NCI-H748 treated with DMSO at 0.1 percent for 48 hours (cell line): ENCODE measurements around the gene SREBF1.

Source experiments
- DNase-seq: peaks from one replicate; lab custom pipeline; 2025; lab: John Stamatoyannopoulos, UW

SREBF1 gene

DNA sequence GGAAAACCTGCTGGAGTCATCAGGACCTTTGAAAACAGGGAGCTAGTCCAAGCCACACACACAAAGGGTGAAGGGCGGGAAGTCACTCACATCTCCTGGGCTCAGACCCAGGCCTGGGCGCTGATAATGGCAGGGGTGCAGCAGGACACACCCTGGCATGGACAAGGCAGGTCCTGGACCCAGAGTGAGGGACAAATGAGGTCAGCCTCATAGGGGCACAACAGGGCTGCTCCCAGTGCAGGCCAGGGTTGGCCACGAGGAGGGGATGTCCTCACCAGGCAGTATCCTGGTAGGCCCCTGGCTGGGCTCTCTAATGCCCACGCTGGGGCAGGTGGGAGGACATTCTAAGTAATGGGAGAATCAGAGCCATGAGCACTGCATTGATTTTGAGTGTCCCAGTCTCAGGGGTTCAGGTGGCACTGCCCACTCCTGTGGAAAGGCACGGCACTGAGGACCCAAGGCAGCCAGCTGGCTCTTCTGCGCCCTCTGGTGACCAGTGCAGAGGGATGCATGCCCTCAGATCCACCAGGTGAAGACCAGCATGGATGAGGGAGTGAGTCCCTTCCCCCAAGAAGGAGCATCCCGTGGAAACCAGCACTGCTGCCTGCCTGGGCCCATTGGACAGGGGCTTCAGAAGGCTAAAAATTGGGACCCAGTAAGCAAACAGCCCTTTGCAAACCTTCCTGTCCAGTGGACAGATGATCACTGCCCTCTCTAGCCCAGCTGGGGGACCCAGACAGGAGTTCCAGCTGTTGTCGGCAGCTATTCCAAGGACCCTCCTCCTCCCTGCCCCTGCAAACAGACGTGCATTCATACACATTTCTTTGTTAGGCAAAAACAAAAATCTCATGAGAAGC, 23.4 kb upstream of the SREBF1 start:
- peak; percentile 48 for DNase-seq

DNA sequence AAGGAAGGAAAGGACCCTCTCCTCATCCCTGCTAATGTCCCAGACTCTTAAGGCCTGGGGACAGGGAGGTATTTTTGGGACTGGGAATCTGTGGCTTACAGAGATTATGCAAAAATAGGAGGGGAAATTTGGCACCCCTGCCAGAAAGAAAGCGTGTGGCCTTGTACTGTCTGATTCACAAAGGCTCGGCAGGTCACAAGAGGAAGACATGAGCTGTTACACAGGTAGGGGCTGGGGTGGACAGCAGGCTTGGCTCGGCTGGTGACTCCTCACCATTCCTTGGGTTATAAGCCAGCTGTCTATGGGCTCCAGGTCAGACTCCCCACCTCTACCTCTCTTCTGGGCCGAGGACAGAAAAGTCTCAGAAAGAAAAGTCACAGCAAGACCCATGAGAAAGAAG, 20.7 kb upstream of the SREBF1 start:
- no peak for DNase-seq

DNA sequence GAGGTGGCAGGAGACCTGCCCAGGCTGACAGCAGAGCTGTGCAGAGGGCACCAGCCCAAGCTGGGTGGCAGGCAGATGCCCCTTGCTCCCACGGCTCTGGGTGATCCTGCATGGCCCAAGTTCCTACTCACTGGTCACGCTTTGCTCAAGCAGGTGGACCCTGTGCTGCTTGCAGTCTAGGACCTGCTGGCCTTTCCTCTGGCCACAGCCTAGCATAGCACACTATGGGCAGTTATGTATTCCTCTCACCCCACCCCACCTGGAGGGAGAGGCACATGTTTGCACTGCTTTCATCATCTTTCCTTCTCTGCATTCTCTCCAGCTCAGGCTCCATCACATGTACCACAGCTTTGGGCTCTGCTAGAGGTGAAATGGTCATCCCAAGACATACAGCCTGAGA, 19.6 kb upstream of the SREBF1 start:
- DNase-seq = no peak

DNA sequence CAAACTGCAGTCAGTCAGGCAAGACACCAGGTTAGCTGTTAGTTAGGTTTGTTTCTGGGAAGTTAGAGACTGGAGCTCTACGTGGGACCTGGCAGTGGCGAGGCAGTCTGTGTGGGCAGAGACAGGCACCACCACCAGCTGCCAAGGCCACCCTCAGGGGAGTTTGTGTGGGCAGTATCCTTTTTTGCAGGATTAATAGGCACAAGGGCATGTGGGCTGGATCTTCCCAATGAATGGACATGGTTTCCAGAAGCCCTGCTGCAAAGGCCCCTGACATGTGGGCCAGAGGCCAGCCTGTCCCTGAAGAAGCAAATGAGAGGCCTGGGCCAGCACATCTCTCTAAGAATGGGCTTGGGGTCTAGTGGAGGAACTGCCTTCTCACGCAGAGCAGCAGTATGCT, 19.2 kb upstream of the SREBF1 start:
- DNase-seq = no peak

DNA sequence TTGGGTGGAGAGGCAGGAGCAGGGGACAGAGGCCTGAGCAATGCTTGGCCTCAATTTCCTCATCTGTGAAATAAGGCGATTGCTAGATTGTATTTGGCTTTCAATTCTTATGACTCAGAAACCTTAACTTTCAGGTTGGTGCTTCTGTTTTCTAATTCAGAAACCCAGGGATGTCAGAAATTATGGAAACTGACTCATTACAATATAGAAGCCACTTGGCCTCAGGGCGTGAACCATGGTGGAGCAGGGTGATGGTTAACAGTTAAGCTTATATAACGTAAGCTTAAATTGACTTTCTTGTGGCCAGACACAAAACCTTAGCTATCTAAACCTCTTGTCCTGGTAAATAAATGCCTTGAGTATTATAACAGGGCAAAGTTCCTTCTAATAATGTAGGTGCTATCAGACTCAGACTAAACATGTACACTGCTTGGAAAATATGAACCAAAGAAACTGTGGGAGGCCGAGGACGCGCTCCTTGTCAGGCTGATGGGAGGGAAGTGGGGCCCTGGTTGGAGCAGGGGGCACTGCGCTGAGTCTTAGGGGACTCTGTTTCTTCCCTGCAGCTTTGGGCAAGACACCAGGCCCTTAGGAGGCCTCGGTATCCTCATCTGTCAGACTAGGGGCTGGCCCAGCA, 17.1 kb upstream of the SREBF1 start:
- no peak for DNase-seq

DNA sequence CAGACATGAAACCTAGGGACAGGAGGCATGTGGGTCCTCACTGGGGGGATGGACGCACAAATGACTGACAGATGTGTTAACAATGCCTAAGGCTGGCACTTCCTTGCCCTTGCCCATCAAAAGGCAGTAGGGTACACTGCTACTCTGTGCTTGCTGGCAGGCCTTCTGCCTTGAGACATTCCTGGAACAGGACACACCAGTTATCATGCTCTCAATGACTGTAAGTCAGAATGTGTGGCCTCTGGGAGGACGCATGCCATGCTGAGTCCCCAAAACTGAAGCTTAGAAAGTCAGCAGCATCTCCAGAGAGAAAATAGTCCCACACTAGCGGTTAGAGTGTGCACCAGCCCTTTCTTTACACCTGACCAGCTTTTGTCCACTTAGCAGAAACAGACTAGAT, 16.1 kb upstream of the SREBF1 start:
- DNase-seq = no peak

DNA sequence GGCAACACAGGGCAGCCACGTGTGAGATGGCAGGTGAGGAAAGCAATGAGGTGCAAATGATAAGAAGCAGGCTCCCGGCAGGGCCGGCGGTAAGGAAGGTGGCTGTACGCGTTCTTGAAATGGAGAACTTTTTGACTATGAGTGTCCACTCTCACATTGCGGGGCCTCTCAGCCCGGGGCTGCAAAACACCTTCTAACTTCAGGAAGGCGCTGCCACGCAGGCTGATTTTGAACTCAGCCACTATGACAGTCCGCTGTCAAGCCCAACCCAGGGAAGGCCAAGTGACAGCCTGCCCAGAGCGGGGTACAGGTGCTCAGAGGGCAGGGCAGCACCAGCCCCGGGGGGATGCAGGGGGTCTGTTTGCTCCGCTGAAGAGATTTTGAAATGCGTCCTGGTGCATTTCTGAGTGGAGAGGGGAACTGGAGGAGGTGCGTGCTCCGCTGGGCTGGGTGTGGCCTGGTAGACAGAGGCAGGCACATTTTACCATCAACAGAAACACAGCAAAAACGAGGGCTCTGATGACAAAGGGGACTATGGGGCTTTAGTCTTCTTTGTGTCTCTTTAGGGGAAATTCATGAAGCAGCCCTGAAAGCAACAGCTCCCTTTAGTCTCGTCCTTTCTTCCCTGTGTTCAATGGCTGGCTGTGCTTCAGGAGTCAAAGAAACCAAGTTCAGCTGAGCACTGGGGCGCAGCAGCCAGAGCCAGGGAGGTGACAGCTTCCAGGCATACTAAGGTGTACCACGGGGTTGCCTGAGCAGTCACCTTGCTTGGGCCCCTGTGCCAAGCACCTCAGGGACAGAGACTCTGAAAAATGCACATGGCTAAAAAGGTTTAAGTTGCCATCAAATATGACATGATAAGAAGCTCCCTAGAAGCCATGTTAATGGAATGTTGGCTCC, 14.6 kb upstream of the SREBF1 start:
- DNase-seq = no peak

DNA sequence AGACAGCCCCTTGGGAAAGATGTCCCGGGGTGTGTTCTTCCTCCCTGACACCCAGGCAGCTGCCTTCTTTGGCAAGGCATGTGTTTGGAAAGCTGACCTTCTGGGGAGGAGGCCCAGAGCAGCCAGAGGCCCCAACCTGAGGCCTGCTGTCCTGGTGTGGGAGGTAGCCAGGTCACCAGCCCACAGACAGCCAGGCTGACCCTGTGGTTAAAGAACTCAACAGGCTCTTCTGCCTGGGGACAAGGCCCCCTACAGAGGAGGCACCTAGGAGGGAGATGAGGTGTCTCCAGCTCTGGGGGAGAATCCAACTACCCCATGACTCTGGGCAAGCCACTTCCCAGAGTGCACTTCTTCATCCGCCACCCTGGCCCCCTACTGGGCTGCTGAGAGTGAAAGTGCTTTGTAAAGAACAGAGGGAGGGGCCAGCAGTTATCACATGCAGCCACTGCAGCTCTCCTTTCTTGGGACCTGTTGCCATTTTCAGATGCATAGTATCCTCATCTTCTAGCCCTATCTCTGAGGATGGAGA, 13.1 kb upstream of the SREBF1 start:
- DNase-seq = no peak

DNA sequence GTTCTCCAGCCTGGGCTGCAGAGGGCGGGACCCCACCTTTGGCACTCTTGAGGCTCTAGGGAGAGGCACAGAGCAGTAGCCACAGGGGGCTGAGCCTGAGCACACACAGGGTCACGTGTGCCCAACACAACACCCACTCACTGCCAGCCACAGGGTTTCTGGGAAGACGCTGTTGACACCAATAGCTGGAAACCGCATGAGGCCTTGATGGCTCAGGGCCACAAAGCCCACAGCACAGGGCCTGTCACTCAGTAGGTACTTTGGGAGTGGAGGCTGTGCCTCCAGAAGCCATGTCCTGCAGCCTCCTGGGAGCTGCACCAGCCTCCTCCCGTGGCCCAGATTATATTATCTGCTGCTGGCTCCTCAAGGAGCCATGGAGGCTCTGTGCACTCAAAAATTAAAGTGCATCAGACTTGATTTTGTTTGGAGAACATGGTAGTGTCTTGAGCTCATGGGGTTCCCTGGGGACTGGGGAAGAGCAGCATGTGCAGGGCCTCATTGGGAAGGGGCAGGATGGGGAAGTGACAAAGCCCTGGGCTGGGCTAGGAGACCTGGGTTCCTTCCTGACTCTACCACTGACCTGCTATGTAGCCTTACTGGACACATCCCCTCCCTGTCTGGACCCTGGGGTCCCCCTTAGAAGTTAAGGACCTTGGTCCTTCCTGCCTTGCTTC, 12.5 kb upstream of the SREBF1 start:
- peak; percentile 28 for DNase-seq

DNA sequence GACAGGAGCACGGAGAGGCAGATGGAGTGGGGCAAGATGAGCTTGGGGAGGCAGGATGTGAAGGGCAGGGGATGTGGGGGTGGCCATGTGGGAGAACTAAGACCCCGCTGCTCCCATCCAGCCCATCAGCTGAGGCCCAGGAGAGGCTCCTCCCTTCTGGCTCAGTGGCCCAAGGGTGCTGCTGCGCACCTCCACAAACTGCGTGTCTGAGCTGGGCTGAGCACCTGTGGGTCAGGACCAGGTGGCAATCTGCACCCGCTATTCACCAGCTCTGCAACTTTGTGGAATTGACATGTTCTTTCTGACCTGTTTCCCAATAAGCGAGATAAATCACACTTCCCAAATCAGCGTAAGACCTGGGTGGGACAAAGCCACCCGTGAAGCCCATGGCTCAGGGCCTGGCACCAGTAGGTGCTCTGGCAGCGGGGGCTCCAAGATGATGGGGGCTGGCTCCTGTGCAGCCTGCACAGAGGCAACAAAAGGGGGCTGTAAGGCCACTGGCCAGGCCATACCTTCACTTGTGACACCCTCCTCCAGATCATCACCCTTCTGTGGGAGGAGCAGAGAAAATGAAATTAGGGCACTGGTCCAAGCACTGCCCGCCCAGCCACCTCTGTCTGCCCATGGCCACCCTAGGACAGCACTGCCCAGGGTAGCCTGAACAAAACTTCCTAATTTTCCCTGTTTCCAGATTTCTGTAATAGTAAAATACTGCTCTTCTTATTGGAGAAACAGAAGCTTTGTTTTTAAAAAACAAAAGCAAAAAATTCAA, 11.7 kb upstream of the SREBF1 start:
- no peak for DNase-seq

DNA sequence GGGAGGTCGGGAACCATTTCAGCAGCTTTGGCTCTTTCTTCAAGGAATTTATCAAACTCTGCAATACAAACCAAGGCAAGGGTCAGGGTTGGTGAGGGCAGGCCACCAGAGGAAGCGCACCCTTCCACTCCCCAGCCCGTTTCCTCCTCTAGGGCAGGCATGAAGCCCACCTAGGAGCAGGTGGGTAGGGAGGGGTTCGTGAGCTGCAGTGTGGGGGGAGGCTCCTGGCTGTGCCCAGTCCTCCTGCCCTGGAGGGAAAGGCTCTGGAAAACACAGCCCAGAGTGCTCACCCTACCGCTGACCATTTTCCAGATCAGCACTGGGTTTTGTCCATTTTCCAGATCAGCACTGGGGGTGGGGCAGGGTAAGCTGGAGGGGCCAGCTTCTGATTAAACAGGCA, 10.9 kb upstream of the SREBF1 start:
- DNase-seq = no peak

DNA sequence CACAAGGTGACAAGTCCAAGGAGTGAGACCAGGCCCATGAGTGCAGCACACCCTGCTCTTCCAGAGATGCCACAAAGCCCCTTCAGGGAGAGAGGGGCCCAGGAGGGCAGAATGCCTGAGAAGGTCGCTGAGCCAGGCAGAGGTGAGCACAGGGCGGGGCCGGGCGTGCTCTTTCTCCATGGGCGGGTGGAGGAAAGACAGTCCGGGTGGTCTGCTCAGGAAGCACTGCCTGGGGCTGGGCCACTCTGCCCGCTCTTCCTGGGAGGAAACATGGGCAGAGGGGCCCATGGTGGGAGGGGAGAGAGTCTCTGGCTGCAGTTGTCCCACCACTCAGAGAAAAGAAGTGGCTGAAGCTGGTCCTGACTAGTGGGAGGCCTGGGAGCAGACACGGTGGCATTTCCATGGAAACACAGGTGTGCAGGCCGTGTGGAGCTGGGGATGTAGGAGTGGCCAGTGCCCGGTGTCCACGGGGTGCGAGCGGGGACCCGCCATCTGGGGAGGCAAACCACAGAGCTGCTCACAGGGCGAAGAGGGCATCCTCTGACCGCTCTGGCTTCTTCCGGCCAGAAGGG, 10.4 kb upstream of the SREBF1 start:
- no peak for DNase-seq

DNA sequence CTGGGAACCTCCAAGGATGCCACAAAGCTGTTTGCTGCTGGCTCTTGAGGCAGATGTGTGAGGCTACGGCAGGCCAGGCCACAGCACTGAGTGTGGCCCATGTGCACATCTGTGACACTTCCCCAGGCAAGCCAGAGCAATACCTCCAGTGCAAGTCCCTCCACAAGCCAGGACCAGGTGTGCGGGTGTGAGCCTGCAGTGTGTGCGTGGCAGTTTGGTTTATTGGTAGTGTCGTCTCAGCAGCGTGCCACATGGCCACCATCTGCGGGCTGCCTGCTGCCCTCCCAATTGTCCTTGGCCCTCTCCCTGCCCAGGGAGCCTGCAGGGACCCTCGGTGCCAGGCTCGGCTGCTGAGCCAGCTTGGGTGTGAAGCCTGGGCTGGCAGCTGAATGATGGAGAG, 9.9 kb upstream of the SREBF1 start:
- DNase-seq = no peak

DNA sequence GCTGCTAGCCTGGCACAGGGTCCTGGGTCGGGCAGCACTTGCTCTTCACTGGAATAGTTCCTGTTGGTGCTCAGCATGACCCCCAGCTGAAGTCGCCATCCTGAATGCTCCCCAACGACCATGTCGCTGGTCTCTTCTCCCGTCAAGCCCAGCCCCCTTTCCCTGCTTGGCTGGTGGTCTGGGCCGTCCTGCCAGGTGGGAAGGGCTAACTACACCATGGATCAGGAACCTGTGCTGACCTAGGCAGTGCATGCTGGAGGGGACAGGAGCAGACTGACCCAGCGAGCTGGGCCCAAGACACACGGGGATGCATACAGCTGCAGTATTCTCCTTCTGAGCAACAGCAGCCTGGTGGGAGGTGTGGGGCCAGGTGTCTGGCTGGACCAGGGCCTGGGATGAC, 9.2 kb upstream of the SREBF1 start:
- DNase-seq = no peak

DNA sequence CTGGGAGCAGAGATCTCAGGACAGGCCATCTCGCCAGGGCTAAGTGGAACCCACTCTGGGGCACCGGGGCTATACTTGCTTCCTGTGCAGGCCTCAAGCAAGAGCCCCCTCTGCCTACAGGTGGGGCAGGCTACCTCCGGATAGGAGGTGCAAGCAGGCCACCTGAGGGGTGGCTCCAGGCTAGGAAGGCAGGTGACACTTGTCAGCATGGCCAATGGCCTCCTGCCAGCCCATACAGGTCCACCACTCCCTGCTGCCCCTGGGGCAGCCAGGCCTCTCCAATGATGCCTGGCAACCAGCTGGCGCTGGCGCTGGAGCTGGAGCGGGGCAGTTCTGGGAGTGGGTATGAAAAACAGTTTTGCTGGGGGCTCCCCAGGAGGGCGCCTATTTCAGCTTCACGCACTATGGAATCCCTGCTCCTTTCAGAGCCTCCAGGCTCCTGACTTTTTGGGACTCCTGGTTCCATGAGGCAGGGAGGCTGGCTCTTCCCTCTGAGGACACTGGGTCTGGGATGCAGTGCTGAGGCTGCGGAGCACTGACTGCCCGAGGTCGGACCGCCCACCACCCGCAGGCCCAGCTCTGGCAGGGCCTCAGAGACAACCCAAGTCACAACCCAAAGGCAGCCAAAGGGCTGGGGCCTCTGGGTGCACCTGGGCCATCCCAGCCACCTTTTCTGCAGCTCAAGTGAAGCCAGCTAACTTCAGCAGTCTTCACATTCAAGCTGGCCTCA, 8.4 kb upstream of the SREBF1 start:
- no peak for DNase-seq

DNA sequence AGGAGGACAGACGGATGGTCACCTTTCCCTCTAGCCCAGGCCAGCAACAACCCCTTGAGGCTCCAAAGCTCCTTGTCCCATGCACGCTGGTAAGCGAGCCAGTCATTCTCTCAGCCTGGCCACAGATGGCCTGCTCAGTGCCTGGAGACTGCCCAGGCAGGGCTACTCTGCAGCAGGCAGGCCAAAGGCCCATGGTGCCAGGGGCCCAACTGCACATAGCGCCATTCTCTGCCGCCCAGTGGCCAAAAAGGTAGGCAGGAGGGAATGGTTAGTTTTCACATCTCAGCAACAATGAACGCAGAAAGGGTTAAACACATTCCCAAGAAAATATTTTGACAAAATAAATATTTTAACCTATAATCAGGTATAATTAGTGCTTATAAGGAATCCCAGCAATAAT, 7.7 kb upstream of the SREBF1 start:
- DNase-seq = no peak

DNA sequence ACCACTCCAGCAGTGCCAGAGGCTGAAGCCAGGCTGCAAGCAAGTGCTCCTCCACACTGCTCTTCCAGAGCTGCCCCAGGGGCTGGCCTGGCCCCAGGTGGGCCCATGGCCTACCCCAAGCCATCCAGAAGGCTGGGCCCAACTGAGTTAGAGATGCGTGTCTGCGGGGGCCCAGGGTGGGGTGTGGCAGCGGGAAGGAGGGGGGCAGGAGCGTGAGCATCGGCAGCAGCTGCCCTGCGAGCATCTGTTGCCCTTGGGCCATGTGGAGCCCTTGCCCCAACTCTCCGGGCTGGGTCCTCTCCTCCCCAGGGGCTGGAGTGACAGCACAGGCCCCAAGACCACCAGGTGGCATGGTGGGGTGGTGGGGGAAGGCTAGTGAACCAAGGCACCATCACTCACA, 7.3 kb upstream of the SREBF1 start:
- no peak for DNase-seq

DNA sequence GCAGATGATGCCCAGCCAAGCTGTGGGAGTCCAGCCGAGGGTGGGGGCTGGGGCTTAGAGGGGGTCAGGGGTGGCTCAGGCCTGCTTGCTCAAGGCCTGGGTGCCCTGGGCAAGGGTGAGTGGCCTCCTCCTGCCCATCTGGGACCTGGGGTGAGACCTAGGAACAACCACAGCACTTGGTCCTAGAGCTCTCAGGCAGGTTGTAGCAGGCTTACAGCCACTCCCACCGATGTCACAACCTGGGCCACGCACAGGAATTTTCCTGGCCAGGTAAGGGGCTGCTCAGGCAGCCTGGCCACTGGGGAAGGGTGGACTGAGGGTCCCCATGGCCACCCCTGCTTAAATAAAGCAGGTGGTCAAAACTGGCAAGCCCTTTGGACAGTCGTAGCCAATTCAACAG, 6.3 kb upstream of the SREBF1 start:
- no peak for DNase-seq

DNA sequence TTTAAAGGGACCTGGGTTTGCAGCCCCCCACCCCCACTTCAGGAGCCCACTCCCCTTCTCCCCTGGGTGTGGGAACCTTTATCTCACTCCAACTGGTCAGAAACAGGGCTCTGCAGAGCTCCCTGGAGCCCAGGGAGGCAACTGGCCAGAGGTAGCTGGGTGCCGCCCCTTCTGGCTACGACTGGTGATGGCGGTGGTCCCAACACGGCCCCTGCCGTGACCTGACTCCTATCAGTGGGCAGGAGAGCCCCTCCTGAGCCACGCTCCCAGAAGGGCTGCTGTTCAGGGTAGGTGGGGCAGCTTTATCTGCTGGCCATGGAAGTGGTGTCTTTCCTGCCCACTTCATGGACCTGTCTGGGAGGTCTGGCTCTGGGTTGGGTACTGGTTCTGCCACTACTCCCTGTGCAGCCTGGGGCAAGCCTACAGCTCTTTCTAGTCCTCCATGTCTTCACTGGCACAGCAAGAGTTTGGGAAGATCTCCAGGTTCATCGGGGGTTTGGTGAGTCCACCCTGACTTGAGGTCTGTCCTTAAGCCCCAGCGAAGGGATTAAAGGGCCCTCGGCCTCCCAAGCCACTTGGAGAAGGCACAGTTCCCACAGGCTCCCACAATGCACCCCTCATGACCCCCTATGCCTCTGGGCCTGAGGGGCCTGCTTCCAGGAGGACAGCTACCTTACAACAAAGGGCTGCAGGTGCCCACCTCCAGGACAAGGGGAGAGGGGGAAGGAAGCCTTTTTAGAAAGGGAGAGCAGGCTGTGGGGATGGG, 5.5 kb upstream of the SREBF1 start:
- no peak for DNase-seq
